ENCODE data around the gene CAPN2.

Gene CAPN2

GRCh38 chr1:223820515-223820858 is 108.1 kb downstream of the CAPN2 start:
- in situ Hi-C loops (cut with HindIII; ENCODE audit: low sequenced_read_pairs): no loop called here

- in situ Hi-C loops (cut with HindIII; ENCODE audit: low sequenced_read_pairs): no loop called here
Observed at GRCh38 chr1:223820971-223821370, 108.6 kb downstream of the CAPN2 start.

GRCh38 chr1:223824287-223824686 is 111.9 kb downstream of the CAPN2 start:
- in situ Hi-C loops (cut with HindIII; ENCODE audit: low sequenced_read_pairs): no loop called here

- in situ Hi-C loops (cut with HindIII; ENCODE audit: low sequenced_read_pairs): no loop called here
Observed at GRCh38 chr1:223824712-223825111, 112.4 kb downstream of the CAPN2 start.

Data from endothelial cell of hepatic sinusoid (primary cell).